CD14-positive monocyte (primary cell): Measurements from ENCODE around the gene FHIT. TPM values are rescaled to one million over a fixed set of nuclear protein-coding genes. Genes with fewer than 3 reads are reported as not detected.

ENCODE experiments used
- DNase-seq, 3 donors: peaks; one replicate each; pipeline ENCODE4 v3.0.0-alpha.2; 2011 to 2022
- H2AFZ ChIP-seq: 2 replicates; pipeline ENCODE4 v1.6.0; 2012; ENCODE audit warnings: mild to moderate bottlenecking, low read depth, low read length, inconsistent platforms; ENCODE audit not compliant: insufficient read depth, poor library complexity, severe bottlenecking
- H3K27ac ChIP-seq, 2 donors: 1 replicate in 1 of 2; 2 replicates in 1 of 2; pipeline ENCODE4 v1.5.1; 2012 to 2013; ENCODE audit warnings: low read length in 2 of 2, control low read depth in 1 of 2, inconsistent platforms in 1 of 2, low read depth in 1 of 2, mild to moderate bottlenecking in 1 of 2
- H3K27me3 ChIP-seq, 2 donors: one replicate each; pipeline versions ENCODE4 v1.6.0 to v1.6.1; 2011 to 2013; ENCODE audit warnings: low read length in 2 of 2; ENCODE audit not compliant: control insufficient read depth in 2 of 2, insufficient read depth in 2 of 2
- H3K36me3 ChIP-seq, 2 donors: replicated peaks in 1 of 2; 1 replicate in 1 of 2; 2 replicates in 1 of 2; pipeline versions ENCODE4 v1.5.1 to v1.6.1; 2012 to 2013; ENCODE audit warnings: low read length in 2 of 2, control low read depth in 1 of 2, inconsistent platforms in 1 of 2, mild to moderate bottlenecking in 1 of 2; ENCODE audit not compliant: insufficient read depth in 2 of 2, control insufficient read depth in 1 of 2
- H3K4me1 ChIP-seq, 2 donors: 1 replicate in 1 of 2; 2 replicates in 1 of 2; pipeline versions ENCODE4 v1.5.1 to v1.6.1; 2012 to 2013; ENCODE audit warnings: low read length in 2 of 2, control low read depth in 1 of 2, inconsistent platforms in 1 of 2, mild to moderate bottlenecking in 1 of 2, moderate library complexity in 1 of 2; ENCODE audit not compliant: insufficient read depth in 2 of 2, control insufficient read depth in 1 of 2
- H3K4me2 ChIP-seq: replicated peaks from 2 replicates; pipeline ENCODE3; 2012; ENCODE audit warnings: low read length, moderate library complexity, mild to moderate bottlenecking; ENCODE audit not compliant: poor library complexity, severe bottlenecking; ENCODE audit errors: extremely low read depth
- H3K4me3 ChIP-seq, 3 experiments: fragments of 200-600 bp in 1 of 3; sonication (generic) in 1 of 3; replicated peaks in 1 of 3; 1 replicate in 2 of 3; 2 replicates in 1 of 3; pipeline ENCODE4 v1.5.1; 2011 to 2013; ENCODE audit warnings: low read length in 3 of 3, mild to moderate bottlenecking in 3 of 3, control low read depth in 2 of 3, low read depth in 2 of 3, inconsistent platforms in 1 of 3, moderate library complexity in 1 of 3
- H3K79me2 ChIP-seq: 2 replicates; pipeline ENCODE4 v1.6.0; 2012; ENCODE audit warnings: mild to moderate bottlenecking, control low read depth, inconsistent platforms, low read length, moderate library complexity; ENCODE audit not compliant: insufficient read depth
- H3K9ac ChIP-seq: 2 replicates; pipeline ENCODE4 v1.6.0; 2017; ENCODE audit warnings: low read length, mild to moderate bottlenecking; ENCODE audit not compliant: insufficient read depth, poor library complexity, severe bottlenecking
- H3K9me3 ChIP-seq, 2 donors: replicated peaks in 1 of 2; 1 replicate in 1 of 2; 2 replicates in 1 of 2; pipeline versions ENCODE4 v1.5.1 to v1.6.1; 2012 to 2013; ENCODE audit warnings: low read length in 2 of 2, control low read depth in 1 of 2; ENCODE audit not compliant: control insufficient read depth in 1 of 2, insufficient read depth in 1 of 2
- H4K20me1 ChIP-seq: 2 replicates; pipeline ENCODE4 v1.6.0; 2012; ENCODE audit warnings: mild to moderate bottlenecking, low read length, control low read depth, moderate library complexity; ENCODE audit not compliant: insufficient read depth
- H3K27ac Mint-ChIP-seq, 7 donors: one replicate each; pipeline ENCODE4 v1.8.0; 2020; ENCODE audit warnings: mild to moderate bottlenecking in 7 of 7, mixed read lengths in 7 of 7, moderate library complexity in 6 of 7, inconsistent platforms in 2 of 7
- H3K27me3 Mint-ChIP-seq, 3 donors: one replicate each; pipeline ENCODE4 v1.8.0; 2021 to 2022; ENCODE audit warnings: low read depth in 3 of 3, mild to moderate bottlenecking in 3 of 3, mixed read lengths in 3 of 3, moderate library complexity in 3 of 3, inconsistent platforms in 1 of 3
- H3K36me3 Mint-ChIP-seq, 2 donors: one replicate each; pipeline ENCODE4 v1.8.0; 2020; ENCODE audit warnings: mixed read lengths in 2 of 2, inconsistent platforms in 1 of 2, mild to moderate bottlenecking in 1 of 2
- H3K4me1 Mint-ChIP-seq: one replicate; pipeline ENCODE4 v1.8.0; 2020; ENCODE audit warnings: mild to moderate bottlenecking, mixed read lengths
- H3K4me3 Mint-ChIP-seq, 2 donors: one replicate each; pipeline ENCODE4 v1.8.0; 2020; ENCODE audit warnings: mild to moderate bottlenecking in 2 of 2, mixed read lengths in 2 of 2, moderate library complexity in 1 of 2
- H3K9me3 Mint-ChIP-seq, 7 donors: one replicate each; pipeline ENCODE4 v1.8.0; 2020 to 2022; ENCODE audit warnings: mixed read lengths in 7 of 7, mild to moderate bottlenecking in 6 of 7, moderate library complexity in 6 of 7, inconsistent platforms in 2 of 7
- WGBS: methylation state at CpG from one replicate; pipeline ENCODE4 v1.1.5; 2013; ENCODE audit warnings: missing lambda C conversion rate; ENCODE audit not compliant: insufficient coverage; 5-methylcytosine and 5-hydroxymethylcytosine counted together
- intact Hi-C, 2 donors: fragments of 100-400 bp; cut with micrococcal nuclease; formaldehyde crosslinking; loops; one replicate each; pipeline versions ENCODE4 v1.15.0 to v1.15.1; 2023
- polyA plus RNA-seq, 3 donors: library from polyadenylated mRNA; depleted of rRNA in 1 of 3; unstranded in 2 of 3; stranded (reverse) in 1 of 3; fragments of 300-500 nt in 2 of 3; fragments of >200 nt in 1 of 3; fragmentation: Illumina TruSeq in 2 of 3; gene quantifications; 1 replicate in 2 of 3; 2 replicates in 1 of 3; pipeline ENCODE4 v1.2.3, GENCODE V29; 2012 to 2021
- TF ChIP-seq, protein P1 (sequence below): fragments of 200-600 bp; IDR thresholded peaks from one replicate; pipeline ENCODE4 v1.8.0; 2022; ENCODE audit warnings: antibody characterized with exemption, mild to moderate bottlenecking

Gene FHIT
- polyA plus RNA-seq, 3 donors = 1.7 to 3.4 (median 3.2) TPM

DNA sequence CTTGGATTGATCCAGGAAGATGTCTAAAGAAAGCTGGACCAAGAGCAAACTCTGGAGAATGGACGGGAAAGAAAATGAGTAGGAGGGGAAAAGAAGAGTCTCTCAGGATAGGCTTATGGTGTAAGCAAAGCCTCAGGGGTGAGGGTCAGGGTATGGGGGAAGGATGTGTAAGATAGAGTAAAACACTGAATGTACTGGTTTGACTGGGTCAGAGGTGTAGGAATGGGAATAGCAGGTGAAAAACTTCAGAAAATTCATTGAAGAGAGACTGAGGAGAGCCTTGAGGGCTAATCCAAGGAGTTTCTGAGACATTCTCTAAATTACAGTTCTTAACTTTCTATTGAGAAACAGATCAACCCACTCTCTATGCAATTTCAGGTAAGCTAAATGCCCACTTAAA, 857.3 kb downstream of the FHIT start:
- Mint-ChIP-seq H3K27ac (no peak overlapping the region), H3K27me3 (peaks cover 0 to 2% (median 1%) of the 10 kb centered on the region in 3 donors), H3K4me3 (no peak overlapping the region), H3K36me3 (no peaks in the 10 kb centered on the region), H3K9me3 (peaks cover 0 to 10% (median 3%) of the 10 kb centered on the region in 7 donors), H3K4me1 (no peaks in the 10 kb centered on the region)
- Histone ChIP-seq H2AFZ (no peak overlapping the region), H3K36me3 (no peaks in the 10 kb centered on the region), H3K27me3 (no peaks in the 10 kb centered on the region), H3K4me1 (no peaks in the 10 kb centered on the region), H3K9ac (no peak overlapping the region), H3K4me3 (no peak overlapping the region), H3K27ac (no peak overlapping the region), H3K79me2 (no peaks in the 10 kb centered on the region), H3K9me3 (no peaks in the 10 kb centered on the region), H3K4me2 (no peak overlapping the region), H4K20me1 (no peaks in the 10 kb centered on the region)
- intact Hi-C loops = no loop called here
- TF ChIP-seq, protein P1, sequence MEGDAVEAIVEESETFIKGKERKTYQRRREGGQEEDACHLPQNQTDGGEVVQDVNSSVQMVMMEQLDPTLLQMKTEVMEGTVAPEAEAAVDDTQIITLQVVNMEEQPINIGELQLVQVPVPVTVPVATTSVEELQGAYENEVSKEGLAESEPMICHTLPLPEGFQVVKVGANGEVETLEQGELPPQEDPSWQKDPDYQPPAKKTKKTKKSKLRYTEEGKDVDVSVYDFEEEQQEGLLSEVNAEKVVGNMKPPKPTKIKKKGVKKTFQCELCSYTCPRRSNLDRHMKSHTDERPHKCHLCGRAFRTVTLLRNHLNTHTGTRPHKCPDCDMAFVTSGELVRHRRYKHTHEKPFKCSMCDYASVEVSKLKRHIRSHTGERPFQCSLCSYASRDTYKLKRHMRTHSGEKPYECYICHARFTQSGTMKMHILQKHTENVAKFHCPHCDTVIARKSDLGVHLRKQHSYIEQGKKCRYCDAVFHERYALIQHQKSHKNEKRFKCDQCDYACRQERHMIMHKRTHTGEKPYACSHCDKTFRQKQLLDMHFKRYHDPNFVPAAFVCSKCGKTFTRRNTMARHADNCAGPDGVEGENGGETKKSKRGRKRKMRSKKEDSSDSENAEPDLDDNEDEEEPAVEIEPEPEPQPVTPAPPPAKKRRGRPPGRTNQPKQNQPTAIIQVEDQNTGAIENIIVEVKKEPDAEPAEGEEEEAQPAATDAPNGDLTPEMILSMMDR = no peak
- 83% methylated on average over 1 of the region's 1 CpG for WGBS
- DNase-seq = no peak

DNA sequence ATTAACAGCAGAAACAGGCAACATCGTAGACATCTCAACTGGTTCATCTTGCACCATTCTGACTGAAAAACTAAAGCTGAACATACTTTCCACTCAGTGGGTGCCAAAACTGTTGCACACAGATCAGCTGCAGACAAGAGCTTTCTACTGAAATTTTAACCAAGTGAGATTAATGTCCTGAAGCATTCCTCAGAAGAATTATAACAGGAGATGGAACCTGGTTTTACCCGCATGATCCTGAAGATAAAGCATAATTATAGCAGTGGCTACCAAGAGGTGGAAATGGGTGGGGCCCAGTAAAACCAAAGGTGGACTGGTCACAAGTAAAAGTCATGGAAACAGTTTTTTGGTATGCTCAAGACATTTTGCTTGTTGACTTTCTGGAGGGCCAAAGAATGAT, 858.8 kb downstream of the FHIT start:
- no peak for DNase-seq
- Mint-ChIP-seq H3K27ac (no peak overlapping the region), H3K9me3 (peaks cover 0 to 12% (median 3%) of the 10 kb centered on the region in 7 donors), H3K27me3 (peaks cover 0 to 2% (median 1%) of the 10 kb centered on the region in 3 donors), H3K36me3 (no peaks in the 10 kb centered on the region), H3K4me3 (no peak overlapping the region), H3K4me1 (no peaks in the 10 kb centered on the region)
- no peaks in the 10 kb centered on the region for H3K79me2 ChIP-seq
- intact Hi-C loops = no loop called here
- no peaks in the 10 kb centered on the region for H3K36me3 ChIP-seq
- H3K9ac ChIP-seq = no peak overlapping the region
- H3K4me2 ChIP-seq = no peak overlapping the region
- H4K20me1 ChIP-seq = no peaks in the 10 kb centered on the region
- no peak overlapping the region for H2AFZ ChIP-seq
- no peaks in the 10 kb centered on the region for H3K9me3 ChIP-seq
- TF ChIP-seq, protein P1 = no peak
- no peaks in the 10 kb centered on the region for H3K27me3 ChIP-seq
- H3K27ac ChIP-seq = no peak overlapping the region
- H3K4me3 ChIP-seq = no peak overlapping the region
- WGBS = 84% methylated on average over 2 of the region's 2 CpGs
- H3K4me1 ChIP-seq = no peaks in the 10 kb centered on the region
